ENCODE data around the gene FOXN3. TPM values are rescaled to one million over a fixed set of nuclear protein-coding genes. Genes with fewer than 3 reads are reported as not detected.
A peak's percentile ranks its signal among the peaks of the same experiment; 100 is the strongest.

FOXN3 gene
- total RNA-seq, 4 donors from 2014 or later: 66.1 to 130 (median 109) TPM

- no peaks in the 10 kb centered on the region for H3K27me3 ChIP-seq
- intact Hi-C loops (cut with DNase I; ENCODE audit: low total_unique reads): no loop called here
- H3K4me3 ChIP-seq: no peak overlapping the region
- H3K4me1 ChIP-seq: peaks cover 17 to 41% (median 24%) of the 10 kb centered on the region in 4 donors
- 81 to 91% methylated on average over 4 to 6 of the region's 6 CpGs for WGBS, 2 donors (ENCODE audit: low coverage in 1 of 2)
- no peak for DNase-seq
- H3K36me3 ChIP-seq: no peaks in the 10 kb centered on the region
- no peak overlapping the region for H3K27ac ChIP-seq
- TF ChIP-seq POLR2AphosphoS5 (IDR thresholded peaks at IDR 0.05) (no peak), CTCF (IDR thresholded peaks at IDR 0.05) (no peak)
- H3K9me3 ChIP-seq: no peaks in the 10 kb centered on the region
- in situ Hi-C loops (cut with MboI; ENCODE audit: low pct_ligation_motif_present in 1 of 4, low pct_unique_long_range_greater_than_20kb in 1 of 4, low sequenced_read_pairs in 3 of 4): no loop called here
Measured at GRCh38 chr14:89219051-89219450, 198.0 kb downstream of the FOXN3 start.

GRCh38 chr14:89217891-89218290, 199.1 kb downstream of the FOXN3 start:
- Histone ChIP-seq H3K36me3 (no peaks in the 10 kb centered on the region), H3K9me3 (no peaks in the 10 kb centered on the region), H3K4me1 (peaks cover 17 to 43% (median 24%) of the 10 kb centered on the region in 4 donors), H3K4me3 (no peak overlapping the region), H3K27me3 (no peaks in the 10 kb centered on the region), H3K27ac (no peak overlapping the region)
- in situ Hi-C loops (cut with MboI; ENCODE audit: low pct_ligation_motif_present in 1 of 4, low pct_unique_long_range_greater_than_20kb in 1 of 4, low sequenced_read_pairs in 3 of 4): no loop called here
- DNase-seq: no peak
- intact Hi-C loops (cut with DNase I; ENCODE audit: low total_unique reads): no loop called here
- no peak for TF ChIP-seq EP300 (IDR thresholded peaks at IDR 0.05; ENCODE audit: low read depth)
- no peak for TF ChIP-seq CTCF (IDR thresholded peaks at IDR 0.05)
- TF ChIP-seq POLR2AphosphoS5 (IDR thresholded peaks at IDR 0.05): no peak
- no peak for TF ChIP-seq POLR2A (IDR thresholded peaks at IDR 0.05)
- WGBS, 2 donors (ENCODE audit: low coverage in 1 of 2): 81 to 87% methylated on average over 3 to 4 of the region's 4 CpGs

GRCh38 chr14:89215531-89215930, 201.5 kb downstream of the FOXN3 start:
- H3K4me3 ChIP-seq: no peak overlapping the region
- peaks cover 13 to 31% (median 15%) of the 10 kb centered on the region in 4 donors for H3K4me1 ChIP-seq
- DNase-seq: no peak
- no peaks in the 10 kb centered on the region for H3K9me3 ChIP-seq
- in situ Hi-C loops (cut with MboI; ENCODE audit: low pct_ligation_motif_present in 1 of 4, low pct_unique_long_range_greater_than_20kb in 1 of 4, low sequenced_read_pairs in 3 of 4) (no loop called here), intact Hi-C loops (cut with DNase I; ENCODE audit: low total_unique reads) (no loop called here)
- H3K27me3 ChIP-seq: no peaks in the 10 kb centered on the region
- TF ChIP-seq POLR2A (IDR thresholded peaks at IDR 0.05) (no peak), POLR2AphosphoS5 (IDR thresholded peaks at IDR 0.05) (no peak), EP300 (IDR thresholded peaks at IDR 0.05; ENCODE audit: low read depth) (no peak), CTCF (IDR thresholded peaks at IDR 0.05) (no peak)
- WGBS, 2 donors (ENCODE audit: low coverage in 1 of 2): 80 to 87% methylated on average over 3 to 7 of the region's 7 CpGs
- H3K36me3 ChIP-seq: no peaks in the 10 kb centered on the region
- H3K27ac ChIP-seq: no peak overlapping the region

GRCh38 chr14:89215114-89215513, 201.9 kb downstream of the FOXN3 start:
- no peaks in the 10 kb centered on the region for H3K9me3 ChIP-seq
- no peak overlapping the region for H3K4me3 ChIP-seq
- no peaks in the 10 kb centered on the region for H3K27me3 ChIP-seq
- DNase-seq: no peak
- no peak for TF ChIP-seq CTCF (IDR thresholded peaks at IDR 0.05)
- TF ChIP-seq POLR2AphosphoS5 (IDR thresholded peaks at IDR 0.05): no peak
- TF ChIP-seq EP300 (IDR thresholded peaks at IDR 0.05; ENCODE audit: low read depth): no peak
- no peak for TF ChIP-seq POLR2A (IDR thresholded peaks at IDR 0.05)
- intact Hi-C loops (cut with DNase I; ENCODE audit: low total_unique reads): no loop called here
- H3K27ac ChIP-seq: peak overlapping the region in 3 of 4 donors; percentile 6 to 47 (median 23)
- in situ Hi-C loops (cut with MboI; ENCODE audit: low pct_ligation_motif_present in 1 of 4, low pct_unique_long_range_greater_than_20kb in 1 of 4, low sequenced_read_pairs in 3 of 4): no loop called here
- H3K4me1 ChIP-seq: peaks cover 13 to 31% (median 14%) of the 10 kb centered on the region in 4 donors
- H3K36me3 ChIP-seq: no peaks in the 10 kb centered on the region

Measured in transverse colon (tissue), 4 donors.